ENCODE measurements around the gene CHRNA3. TPM values are rescaled to one million over a fixed set of nuclear protein-coding genes. Genes with fewer than 3 reads are reported as not detected.

Gene CHRNA3
- total RNA-seq, 1 donor from 2014 or later: 3.7 TPM

DNA sequence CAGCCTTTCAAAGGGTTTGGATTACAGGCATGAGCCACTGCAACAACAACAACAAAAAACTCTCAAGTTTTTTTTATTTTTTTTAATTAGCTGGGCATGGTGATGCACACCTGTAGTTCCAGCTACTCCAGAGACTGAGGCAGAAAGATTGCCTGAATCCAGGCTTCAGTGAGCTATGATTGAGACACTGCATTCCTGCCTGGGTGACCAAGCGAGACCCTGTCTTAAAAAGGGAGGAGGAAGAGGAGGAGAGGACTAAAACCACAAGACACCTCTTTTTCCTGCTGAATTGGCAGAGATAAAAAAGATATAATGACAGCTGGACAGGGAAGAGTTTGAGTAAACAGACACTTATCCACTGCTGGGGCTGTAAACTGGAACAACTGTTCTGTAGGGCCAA is 42.9 kb upstream of the CHRNA3 start:
- TF ChIP-seq, protein P1, sequence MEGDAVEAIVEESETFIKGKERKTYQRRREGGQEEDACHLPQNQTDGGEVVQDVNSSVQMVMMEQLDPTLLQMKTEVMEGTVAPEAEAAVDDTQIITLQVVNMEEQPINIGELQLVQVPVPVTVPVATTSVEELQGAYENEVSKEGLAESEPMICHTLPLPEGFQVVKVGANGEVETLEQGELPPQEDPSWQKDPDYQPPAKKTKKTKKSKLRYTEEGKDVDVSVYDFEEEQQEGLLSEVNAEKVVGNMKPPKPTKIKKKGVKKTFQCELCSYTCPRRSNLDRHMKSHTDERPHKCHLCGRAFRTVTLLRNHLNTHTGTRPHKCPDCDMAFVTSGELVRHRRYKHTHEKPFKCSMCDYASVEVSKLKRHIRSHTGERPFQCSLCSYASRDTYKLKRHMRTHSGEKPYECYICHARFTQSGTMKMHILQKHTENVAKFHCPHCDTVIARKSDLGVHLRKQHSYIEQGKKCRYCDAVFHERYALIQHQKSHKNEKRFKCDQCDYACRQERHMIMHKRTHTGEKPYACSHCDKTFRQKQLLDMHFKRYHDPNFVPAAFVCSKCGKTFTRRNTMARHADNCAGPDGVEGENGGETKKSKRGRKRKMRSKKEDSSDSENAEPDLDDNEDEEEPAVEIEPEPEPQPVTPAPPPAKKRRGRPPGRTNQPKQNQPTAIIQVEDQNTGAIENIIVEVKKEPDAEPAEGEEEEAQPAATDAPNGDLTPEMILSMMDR (IDR thresholded peaks at IDR 0.05): no peak
- TF ChIP-seq POLR2AphosphoS5 (IDR thresholded peaks at IDR 0.05; ENCODE audit: insufficient read depth in 1 of 2, low read depth in 1 of 2) (no peak), POLR2A (IDR thresholded peaks at IDR 0.05) (no peak)
- H3K9me3 ChIP-seq: no peaks in the 10 kb centered on the region
- intact Hi-C loops (cut with DNase I): no loop called here
- no peaks in the 10 kb centered on the region for H3K4me1 ChIP-seq
- no peaks in the 10 kb centered on the region for H3K27me3 ChIP-seq
- no peak for DNase-seq (ENCODE audit: extremely low spot score in 2 of 2)
- H3K4me3 ChIP-seq: no peak overlapping the region
- H3K27ac ChIP-seq: no peak overlapping the region
- no peaks in the 10 kb centered on the region for H3K36me3 ChIP-seq

DNA sequence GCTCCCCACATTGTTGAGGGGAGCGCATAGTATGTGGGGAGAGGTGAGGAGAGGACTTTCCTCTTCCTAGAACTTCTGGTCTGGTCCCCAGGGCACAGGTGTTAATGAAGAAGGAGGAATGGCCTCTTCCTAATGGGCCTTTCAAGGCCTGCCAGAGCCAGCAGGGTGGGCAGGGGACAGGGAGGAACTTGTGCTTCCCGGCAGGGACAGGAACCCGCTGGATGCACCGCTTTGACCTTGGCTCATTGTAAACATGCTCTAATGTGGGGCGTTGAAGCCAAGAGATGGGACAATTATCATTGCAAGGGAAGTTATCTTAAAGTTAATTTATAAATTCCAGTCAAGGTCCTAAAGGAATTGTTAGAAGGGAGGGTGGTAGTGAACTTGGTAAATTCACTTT is 41.2 kb upstream of the CHRNA3 start:
- Histone ChIP-seq H3K4me1 (no peaks in the 10 kb centered on the region), H3K9me3 (no peaks in the 10 kb centered on the region), H3K27ac (no peak overlapping the region), H3K27me3 (no peaks in the 10 kb centered on the region), H3K36me3 (no peaks in the 10 kb centered on the region), H3K4me3 (no peak overlapping the region)
- intact Hi-C loops (cut with DNase I): no loop called here
- DNase-seq (ENCODE audit: extremely low spot score in 2 of 2): no peak
- TF ChIP-seq POLR2A (IDR thresholded peaks at IDR 0.05) (no peak), POLR2AphosphoS5 (IDR thresholded peaks at IDR 0.05; ENCODE audit: insufficient read depth in 1 of 2, low read depth in 1 of 2) (no peak)
- TF ChIP-seq, protein P1 (IDR thresholded peaks at IDR 0.05): no peak

DNA sequence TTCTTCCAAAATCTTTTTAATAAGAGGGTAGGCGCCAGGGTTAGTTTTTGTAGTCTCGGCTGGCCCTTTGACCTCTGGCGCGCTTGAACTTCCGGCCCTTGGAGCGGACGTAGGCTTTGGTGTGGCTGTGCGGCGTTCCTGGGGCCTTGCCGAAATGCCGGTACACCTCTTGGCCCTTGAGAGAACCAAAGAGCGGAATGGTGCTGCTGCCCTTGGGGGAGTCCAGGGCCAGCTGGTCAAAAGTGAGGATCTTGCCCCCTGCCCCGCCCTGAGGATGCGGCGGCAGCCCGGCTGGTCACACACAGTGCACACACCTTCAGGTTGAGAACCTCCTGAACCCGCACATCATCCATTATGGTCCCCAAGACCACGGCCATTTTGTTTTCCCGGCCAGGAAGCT is 40.2 kb upstream of the CHRNA3 start:
- intact Hi-C loops (cut with DNase I): no loop called here

DNA sequence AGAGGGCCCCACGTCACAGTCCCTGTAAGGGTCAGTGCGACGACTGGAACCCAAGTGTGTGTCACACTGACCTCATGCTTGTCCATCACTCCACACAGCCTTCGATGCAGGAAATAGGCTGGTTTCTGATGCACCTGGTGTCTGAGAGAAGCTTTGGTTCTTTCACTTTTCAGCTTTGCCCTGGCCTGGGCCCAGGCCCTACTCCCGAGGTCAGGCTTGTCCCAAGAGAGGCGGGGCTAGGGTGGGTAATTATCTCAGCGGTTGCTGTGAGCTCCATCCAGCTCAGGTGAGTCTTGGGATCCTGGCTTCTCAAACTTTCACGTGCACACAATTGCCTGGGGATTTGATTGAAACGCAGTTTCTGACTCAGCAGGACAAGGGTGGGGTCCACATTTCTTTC is 39.8 kb upstream of the CHRNA3 start:
- intact Hi-C loops (cut with DNase I): no loop called here
- no peak overlapping the region for H3K27ac ChIP-seq
- TF ChIP-seq, protein P1 (IDR thresholded peaks at IDR 0.05): no peak
- TF ChIP-seq POLR2AphosphoS5 (IDR thresholded peaks at IDR 0.05; ENCODE audit: insufficient read depth in 1 of 2, low read depth in 1 of 2): no peak
- TF ChIP-seq POLR2A (IDR thresholded peaks at IDR 0.05): no peak
- no peaks in the 10 kb centered on the region for H3K9me3 ChIP-seq
- no peak for DNase-seq (ENCODE audit: extremely low spot score in 2 of 2)
- H3K27me3 ChIP-seq: no peaks in the 10 kb centered on the region
- H3K36me3 ChIP-seq: no peaks in the 10 kb centered on the region
- no peak overlapping the region for H3K4me3 ChIP-seq
- no peaks in the 10 kb centered on the region for H3K4me1 ChIP-seq

More for the DNA sequence above, 40.2 kb upstream of the CHRNA3 start:
- no peaks in the 10 kb centered on the region for H3K27me3 ChIP-seq
- H3K36me3 ChIP-seq: no peaks in the 10 kb centered on the region
- H3K9me3 ChIP-seq: no peaks in the 10 kb centered on the region
- TF ChIP-seq, protein P1 (IDR thresholded peaks at IDR 0.05): no peak
- TF ChIP-seq POLR2A (IDR thresholded peaks at IDR 0.05) (no peak), POLR2AphosphoS5 (IDR thresholded peaks at IDR 0.05; ENCODE audit: insufficient read depth in 1 of 2, low read depth in 1 of 2) (no peak)
- DNase-seq (ENCODE audit: extremely low spot score in 2 of 2): no peak
- no peak overlapping the region for H3K27ac ChIP-seq
- no peaks in the 10 kb centered on the region for H3K4me1 ChIP-seq
- H3K4me3 ChIP-seq: no peak overlapping the region

DNA sequence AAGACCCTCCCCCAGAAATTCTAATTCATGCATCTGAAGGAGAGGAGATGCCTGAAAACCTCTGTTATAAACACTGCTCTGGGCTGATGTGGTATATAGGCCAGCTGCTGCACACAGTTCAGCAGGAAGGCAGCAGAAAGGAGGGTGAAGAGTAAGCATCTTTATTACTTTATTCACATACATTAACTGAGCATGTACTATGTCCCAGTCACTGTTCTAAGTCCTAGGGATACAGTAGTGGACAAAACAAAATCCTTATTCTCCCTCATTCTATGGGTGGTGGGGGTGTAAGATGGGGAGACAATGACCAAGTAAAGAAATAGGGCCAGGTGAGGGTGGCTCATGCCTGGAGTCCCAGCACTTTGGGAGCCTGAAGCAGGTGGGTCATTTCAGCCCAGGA is 38.0 kb upstream of the CHRNA3 start:
- Histone ChIP-seq H3K36me3 (no peaks in the 10 kb centered on the region), H3K4me1 (no peaks in the 10 kb centered on the region), H3K27ac (no peak overlapping the region), H3K4me3 (no peak overlapping the region), H3K27me3 (no peaks in the 10 kb centered on the region), H3K9me3 (no peaks in the 10 kb centered on the region)
- intact Hi-C loops (cut with DNase I): no loop called here
- TF ChIP-seq, protein P1 (IDR thresholded peaks at IDR 0.05): no peak
- TF ChIP-seq POLR2A (IDR thresholded peaks at IDR 0.05) (no peak), POLR2AphosphoS5 (IDR thresholded peaks at IDR 0.05; ENCODE audit: insufficient read depth in 1 of 2, low read depth in 1 of 2) (no peak)
- DNase-seq (ENCODE audit: extremely low spot score in 2 of 2): no peak

All from vagina (tissue), 2 donors.